Measurements from ENCODE around the gene C3orf52. TPM values are rescaled to one million over a fixed set of nuclear protein-coding genes. Genes with fewer than 3 reads are reported as not detected.

The C3orf52 gene
- total RNA-seq, 1 donor from 2014 or later: 13.0 TPM

- H3K27me3 Mint-ChIP-seq: no peaks in the 10 kb centered on the region
- intact Hi-C loops (cut with micrococcal nuclease): no loop called here
- no peaks in the 10 kb centered on the region for H3K9me3 Mint-ChIP-seq
- peaks cover 23% of the 10 kb centered on the region for H3K36me3 Mint-ChIP-seq (ENCODE audit: low read depth)
- H3K4me3 Mint-ChIP-seq: no peak overlapping the region
- no peak overlapping the region for H3K27ac Mint-ChIP-seq
- no peak for DNase-seq
- peaks cover 62% of the 10 kb centered on the region for H3K4me1 Mint-ChIP-seq
Measured at GRCh38 chr3:112090887-112091586, 4.8 kb downstream of the C3orf52 start.

GRCh38 chr3:112092496-112093179 is 6.4 kb downstream of the C3orf52 start:
- Mint-ChIP-seq H3K27me3 (no peaks in the 10 kb centered on the region), H3K4me1 (peaks cover 59% of the 10 kb centered on the region), H3K36me3 (ENCODE audit: low read depth) (peaks cover 29% of the 10 kb centered on the region), H3K9me3 (no peaks in the 10 kb centered on the region), H3K4me3 (peak overlapping the region; percentile 63), H3K27ac (peak overlapping the region; percentile 12)
- intact Hi-C loops (cut with micrococcal nuclease): no loop called here
- no peak for DNase-seq

- Mint-ChIP-seq H3K4me1 (peaks cover 59% of the 10 kb centered on the region), H3K9me3 (no peaks in the 10 kb centered on the region), H3K4me3 (peak overlapping the region; percentile 63), H3K27me3 (no peaks in the 10 kb centered on the region), H3K36me3 (ENCODE audit: low read depth) (peaks cover 30% of the 10 kb centered on the region), H3K27ac (peak overlapping the region; percentile 12)
- intact Hi-C loops (cut with micrococcal nuclease): no loop called here
- no peak for DNase-seq
Measured at GRCh38 chr3:112093180-112093522, 7.0 kb downstream of the C3orf52 start.

GRCh38 chr3:112095731-112096130 is 9.5 kb downstream of the C3orf52 start:
- intact Hi-C loops (cut with micrococcal nuclease): no loop called here
- H3K4me1 Mint-ChIP-seq: peaks cover 42% of the 10 kb centered on the region

GRCh38 chr3:112096176-112096575 is 10.0 kb downstream of the C3orf52 start:
- peaks cover 31% of the 10 kb centered on the region for H3K36me3 Mint-ChIP-seq (ENCODE audit: low read depth)
- H3K9me3 Mint-ChIP-seq: no peaks in the 10 kb centered on the region
- H3K27ac Mint-ChIP-seq: no peak overlapping the region
- no peak for DNase-seq
- H3K4me1 Mint-ChIP-seq: peaks cover 37% of the 10 kb centered on the region
- H3K4me3 Mint-ChIP-seq: no peak overlapping the region
- no peaks in the 10 kb centered on the region for H3K27me3 Mint-ChIP-seq
- intact Hi-C loops (cut with micrococcal nuclease): no loop called here

More at GRCh38 chr3:112095731-112096130, 9.5 kb downstream of the C3orf52 start:
- peaks cover 31% of the 10 kb centered on the region for H3K36me3 Mint-ChIP-seq (ENCODE audit: low read depth)
- no peak overlapping the region for H3K4me3 Mint-ChIP-seq
- DNase-seq: no peak
- no peaks in the 10 kb centered on the region for H3K9me3 Mint-ChIP-seq
- H3K27ac Mint-ChIP-seq: no peak overlapping the region
- H3K27me3 Mint-ChIP-seq: no peaks in the 10 kb centered on the region

- no peaks in the 10 kb centered on the region for H3K9me3 Mint-ChIP-seq
- peaks cover 31% of the 10 kb centered on the region for H3K36me3 Mint-ChIP-seq (ENCODE audit: low read depth)
- no peak for DNase-seq
- intact Hi-C loops (cut with micrococcal nuclease): no loop called here
- no peaks in the 10 kb centered on the region for H3K27me3 Mint-ChIP-seq
- H3K27ac Mint-ChIP-seq: peak overlapping the region; percentile 72
- H3K4me1 Mint-ChIP-seq: peaks cover 39% of the 10 kb centered on the region
- no peak overlapping the region for H3K4me3 Mint-ChIP-seq
Measured at GRCh38 chr3:112097378-112097777, 11.2 kb downstream of the C3orf52 start.

- H3K27me3 Mint-ChIP-seq: no peaks in the 10 kb centered on the region
Measured at GRCh38 chr3:112101916-112102315, 15.7 kb downstream of the C3orf52 start.

GRCh38 chr3:112104774-112105173 is 18.6 kb downstream of the C3orf52 start:
- Mint-ChIP-seq H3K4me1 (peaks cover 10% of the 10 kb centered on the region), H3K27ac (no peak overlapping the region), H3K27me3 (no peaks in the 10 kb centered on the region), H3K4me3 (no peak overlapping the region), H3K36me3 (ENCODE audit: low read depth) (peaks cover 15% of the 10 kb centered on the region), H3K9me3 (no peaks in the 10 kb centered on the region)
- no peak for DNase-seq
- intact Hi-C loops (cut with micrococcal nuclease): no loop called here

More at GRCh38 chr3:112101916-112102315, 15.7 kb downstream of the C3orf52 start:
- Mint-ChIP-seq H3K9me3 (no peaks in the 10 kb centered on the region), H3K36me3 (ENCODE audit: low read depth) (peaks cover 19% of the 10 kb centered on the region), H3K4me1 (peaks cover 18% of the 10 kb centered on the region), H3K27ac (no peak overlapping the region), H3K4me3 (no peak overlapping the region)
- intact Hi-C loops (cut with micrococcal nuclease): no loop called here
- no peak for DNase-seq

GRCh38 chr3:112109322-112109721 is 23.1 kb downstream of the C3orf52 start:
- no peak overlapping the region for H3K4me3 Mint-ChIP-seq
- H3K9me3 Mint-ChIP-seq: no peaks in the 10 kb centered on the region
- H3K27ac Mint-ChIP-seq: no peak overlapping the region
- peaks cover 29% of the 10 kb centered on the region for H3K36me3 Mint-ChIP-seq (ENCODE audit: low read depth)
- intact Hi-C loops (cut with micrococcal nuclease): no loop called here
- peaks cover 19% of the 10 kb centered on the region for H3K4me1 Mint-ChIP-seq
- no peak for DNase-seq
- H3K27me3 Mint-ChIP-seq: no peaks in the 10 kb centered on the region

GRCh38 chr3:112111785-112112402 is 25.7 kb downstream of the C3orf52 start:
- DNase-seq: peak; percentile 89
- no peaks in the 10 kb centered on the region for H3K27me3 Mint-ChIP-seq
- intact Hi-C loops (cut with micrococcal nuclease): loop anchor here (2.0 to 5.0 kb wide), 4 partner anchors 21 to 420 kb away; partner anchors contain the start of gene GCSAM
- H3K36me3 Mint-ChIP-seq (ENCODE audit: low read depth): peaks cover 33% of the 10 kb centered on the region
- H3K4me1 Mint-ChIP-seq: peaks cover 21% of the 10 kb centered on the region
- no peak overlapping the region for H3K4me3 Mint-ChIP-seq
- no peaks in the 10 kb centered on the region for H3K9me3 Mint-ChIP-seq
- H3K27ac Mint-ChIP-seq: peak overlapping the region; percentile 6

- H3K27ac Mint-ChIP-seq: no peak overlapping the region
- H3K36me3 Mint-ChIP-seq (ENCODE audit: low read depth): peaks cover 43% of the 10 kb centered on the region
- no peak for DNase-seq
- peaks cover 35% of the 10 kb centered on the region for H3K4me1 Mint-ChIP-seq
- H3K9me3 Mint-ChIP-seq: no peaks in the 10 kb centered on the region
- no peak overlapping the region for H3K4me3 Mint-ChIP-seq
- no peaks in the 10 kb centered on the region for H3K27me3 Mint-ChIP-seq
- intact Hi-C loops (cut with micrococcal nuclease): loop anchor here (5.0 kb wide), 1 partner anchor 418 kb away; no protein-coding TSS in a partner anchor
Measured at GRCh38 chr3:112114576-112115160, 28.5 kb downstream of the C3orf52 start.

GRCh38 chr3:112115161-112115739 is 29.1 kb downstream of the C3orf52 start:
- Mint-ChIP-seq H3K9me3 (no peaks in the 10 kb centered on the region), H3K4me3 (no peak overlapping the region), H3K27me3 (no peaks in the 10 kb centered on the region), H3K27ac (peak overlapping the region; percentile 39), H3K36me3 (ENCODE audit: low read depth) (peaks cover 44% of the 10 kb centered on the region), H3K4me1 (peaks cover 40% of the 10 kb centered on the region)
- no peak for DNase-seq
- intact Hi-C loops (cut with micrococcal nuclease): no loop called here

GRCh38 chr3:112115806-112116383 is 29.7 kb downstream of the C3orf52 start:
- no peaks in the 10 kb centered on the region for H3K27me3 Mint-ChIP-seq
- no peaks in the 10 kb centered on the region for H3K9me3 Mint-ChIP-seq
- H3K27ac Mint-ChIP-seq: no peak overlapping the region
- H3K36me3 Mint-ChIP-seq (ENCODE audit: low read depth): peaks cover 45% of the 10 kb centered on the region
- H3K4me3 Mint-ChIP-seq: no peak overlapping the region
- intact Hi-C loops (cut with micrococcal nuclease): no loop called here
- no peak for DNase-seq
- H3K4me1 Mint-ChIP-seq: peaks cover 45% of the 10 kb centered on the region
